Mucosa of rectum (tissue), 2 donors: ENCODE results near the gene BBS12.

Experiments
- H3K27ac ChIP-seq, 2 donors: one replicate each; pipeline ENCODE4 v1.7.0; 2013; ENCODE audit warnings: inconsistent platforms in 2 of 2, low read depth in 2 of 2, low read length in 2 of 2
- H3K27me3 ChIP-seq, 2 donors: one replicate each; pipeline ENCODE4 v1.7.0; 2013; ENCODE audit warnings: low read length in 2 of 2; ENCODE audit not compliant: control insufficient read depth in 2 of 2, insufficient read depth in 2 of 2
- H3K36me3 ChIP-seq, 2 donors: one replicate each; pipeline ENCODE4 v1.7.0; 2013; ENCODE audit warnings: low read length in 2 of 2; ENCODE audit not compliant: control insufficient read depth in 2 of 2, insufficient read depth in 2 of 2
- H3K4me1 ChIP-seq, 2 donors: one replicate each; pipeline ENCODE4 v1.7.0; 2013; ENCODE audit warnings: low read length in 2 of 2, mild to moderate bottlenecking in 1 of 2; ENCODE audit not compliant: control insufficient read depth in 2 of 2, insufficient read depth in 2 of 2
- H3K4me3 ChIP-seq, 2 donors: one replicate each; pipeline ENCODE4 v1.7.0; 2013; ENCODE audit warnings: low read length in 2 of 2
- H3K9ac ChIP-seq, 2 donors: one replicate each; pipeline ENCODE4 v1.7.0; 2013; ENCODE audit warnings: low read length in 2 of 2, low read depth in 1 of 2, mild to moderate bottlenecking in 1 of 2
- H3K9me3 ChIP-seq, 2 donors: one replicate each; pipeline ENCODE4 v1.7.0; 2013; ENCODE audit warnings: low read length in 2 of 2; ENCODE audit not compliant: control insufficient read depth in 2 of 2
- donor health status: healthy.
- donor health status: Normal muscosa, but diverticular disease.

BBS12 gene

GRCh38 chr4:122742933-122743829 is 10.7 kb downstream of the BBS12 start:
- Histone ChIP-seq H3K27me3 (no peaks in the 10 kb centered on the region), H3K9ac (no peak overlapping the region), H3K27ac (no peak overlapping the region), H3K36me3 (peaks cover 8 to 15% of the 10 kb centered on the region in 2 donors), H3K9me3 (no peaks in the 10 kb centered on the region), H3K4me3 (no peak overlapping the region), H3K4me1 (peaks cover 0 to 10% of the 10 kb centered on the region in 2 donors)

GRCh38 chr4:122744229-122744628 is 11.7 kb downstream of the BBS12 start:
- H3K9me3 ChIP-seq, result no peaks in the 10 kb centered on the region

GRCh38 chr4:122746485-122746965 is 14.0 kb downstream of the BBS12 start:
- H3K9ac ChIP-seq, result no peak overlapping the region
- H3K36me3 ChIP-seq, result peaks cover 8 to 15% of the 10 kb centered on the region in 2 donors
- H3K4me3 ChIP-seq, result no peak overlapping the region
- H3K4me1 ChIP-seq, result peaks cover 0 to 10% of the 10 kb centered on the region in 2 donors
- no peaks in the 10 kb centered on the region for H3K27me3 ChIP-seq
- H3K27ac ChIP-seq, result no peak overlapping the region
- H3K9me3 ChIP-seq, result no peaks in the 10 kb centered on the region

More at GRCh38 chr4:122744229-122744628, 11.7 kb downstream of the BBS12 start:
- peak overlapping the region in 1 of 2 donors; percentile 1 for H3K4me3 ChIP-seq
- no peaks in the 10 kb centered on the region for H3K27me3 ChIP-seq
- peaks cover 0 to 10% of the 10 kb centered on the region in 2 donors for H3K4me1 ChIP-seq
- H3K36me3 ChIP-seq, result peaks cover 8 to 15% of the 10 kb centered on the region in 2 donors
- no peak overlapping the region for H3K27ac ChIP-seq
- no peak overlapping the region for H3K9ac ChIP-seq

GRCh38 chr4:122747068-122747467 is 14.6 kb downstream of the BBS12 start:
- H3K9ac ChIP-seq, result no peak overlapping the region
- no peak overlapping the region for H3K4me3 ChIP-seq
- H3K4me1 ChIP-seq, result peaks cover 0 to 10% of the 10 kb centered on the region in 2 donors
- H3K27ac ChIP-seq, result no peak overlapping the region
- peaks cover 6 to 10% of the 10 kb centered on the region in 2 donors for H3K36me3 ChIP-seq
- no peaks in the 10 kb centered on the region for H3K27me3 ChIP-seq
- H3K9me3 ChIP-seq, result no peaks in the 10 kb centered on the region

DNA sequence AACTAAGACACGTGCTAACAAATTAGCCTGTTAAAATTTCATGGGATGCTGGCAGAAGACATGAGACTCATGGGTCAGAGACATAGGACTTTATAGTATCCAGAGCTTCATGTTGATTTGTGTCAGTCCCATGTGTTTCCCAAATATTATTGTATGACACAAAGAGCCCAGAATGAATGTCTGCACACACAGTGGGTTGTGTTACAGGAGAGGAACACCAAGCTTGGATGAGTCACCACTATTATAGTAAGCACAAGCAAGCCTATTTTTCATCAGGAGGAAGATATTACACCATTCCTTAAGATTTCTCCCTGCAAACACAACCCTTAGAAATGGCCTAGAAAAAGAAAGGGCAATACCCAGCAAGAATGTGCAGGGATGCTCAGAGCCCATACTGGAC is 15.4 kb downstream of the BBS12 start:
- Histone ChIP-seq H3K4me3 (no peak overlapping the region), H3K27ac (no peak overlapping the region), H3K4me1 (peaks cover 0 to 10% of the 10 kb centered on the region in 2 donors), H3K36me3 (peaks cover 0 to 3% of the 10 kb centered on the region in 2 donors), H3K27me3 (no peaks in the 10 kb centered on the region), H3K9ac (no peak overlapping the region), H3K9me3 (no peaks in the 10 kb centered on the region)

DNA sequence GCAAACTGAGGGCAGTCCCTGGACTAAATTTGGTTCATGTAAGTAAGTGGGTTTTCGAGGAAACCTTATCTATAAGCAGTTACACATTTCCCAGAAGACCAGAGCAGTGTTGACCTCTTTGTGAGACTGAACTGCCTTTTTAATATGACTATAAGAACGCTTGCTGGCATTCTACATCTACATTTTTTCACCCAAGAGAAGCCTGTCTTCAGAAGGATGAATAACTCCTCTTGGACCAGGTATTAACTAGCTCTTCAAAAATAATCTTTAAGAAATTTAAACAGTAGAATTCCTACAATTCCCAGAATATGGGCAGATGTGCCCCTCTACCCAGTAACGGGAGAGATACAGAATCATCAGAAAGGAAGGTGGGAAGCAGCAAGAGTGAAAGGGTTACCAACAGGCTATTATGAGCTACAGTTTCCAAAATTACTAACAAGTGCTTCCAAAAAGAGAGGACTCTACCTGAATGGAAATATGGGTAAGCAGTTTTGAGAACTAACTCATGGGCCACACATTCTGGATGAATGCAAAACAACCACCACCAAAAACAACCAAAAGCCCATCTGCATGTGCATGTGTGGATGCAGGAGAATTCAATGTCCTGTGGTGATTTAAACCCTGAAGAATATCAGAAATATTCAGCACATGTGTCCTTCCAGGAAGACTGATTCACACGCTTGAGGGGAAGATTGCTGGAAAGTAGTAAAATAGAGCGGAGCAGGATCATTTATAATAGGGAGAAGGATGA is 17.4 kb downstream of the BBS12 start:
- Histone ChIP-seq H3K4me3 (no peak overlapping the region), H3K9ac (no peak overlapping the region), H3K9me3 (no peaks in the 10 kb centered on the region), H3K27me3 (no peaks in the 10 kb centered on the region), H3K4me1 (no peaks in the 10 kb centered on the region), H3K36me3 (no peaks in the 10 kb centered on the region), H3K27ac (no peak overlapping the region)

DNA sequence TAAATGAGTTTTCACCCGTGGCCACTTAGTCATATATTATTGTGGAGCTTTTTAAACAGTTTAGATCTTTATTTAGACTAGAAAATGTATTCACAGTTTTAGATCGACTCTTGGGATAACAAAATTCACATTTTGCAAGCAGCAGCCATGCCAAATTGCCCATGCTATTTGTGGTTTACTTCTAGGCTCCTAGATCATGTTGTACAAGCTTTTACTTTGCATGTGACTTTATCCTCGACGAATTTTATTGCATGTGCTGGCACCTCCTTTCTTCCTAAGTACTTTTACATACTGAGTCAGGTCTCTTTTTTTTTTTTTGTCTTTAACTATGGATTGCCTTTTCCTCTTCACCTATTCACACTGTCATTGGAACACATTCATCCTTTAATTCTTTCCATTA is 23.2 kb downstream of the BBS12 start:
- Histone ChIP-seq H3K27ac (no peak overlapping the region), H3K9me3 (no peaks in the 10 kb centered on the region), H3K9ac (no peak overlapping the region), H3K36me3 (no peaks in the 10 kb centered on the region), H3K4me3 (no peak overlapping the region), H3K27me3 (no peaks in the 10 kb centered on the region), H3K4me1 (peaks cover 0 to 6% of the 10 kb centered on the region in 2 donors)

DNA sequence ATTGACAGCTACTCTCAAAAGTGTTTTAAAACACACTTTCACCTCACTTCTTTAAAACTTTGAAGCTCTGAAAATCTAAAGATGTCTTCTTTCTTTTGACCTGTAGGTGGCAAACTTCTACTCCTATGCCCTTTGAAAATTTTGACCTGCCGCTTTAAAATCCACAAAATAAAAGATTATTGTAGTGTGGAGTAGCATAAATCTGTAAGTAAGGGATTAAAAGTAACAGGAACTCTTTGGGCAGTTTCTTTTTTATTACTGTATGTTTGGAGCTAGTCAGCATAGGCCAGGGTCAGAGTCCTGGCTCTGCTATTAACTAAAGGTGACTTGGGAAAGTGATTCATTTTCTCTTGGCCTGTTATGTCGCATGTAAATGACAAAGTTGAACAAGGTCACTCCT is 25.5 kb downstream of the BBS12 start:
- H3K27ac ChIP-seq, result no peak overlapping the region
- no peak overlapping the region for H3K4me3 ChIP-seq
- peaks cover 0 to 6% of the 10 kb centered on the region in 2 donors for H3K4me1 ChIP-seq
- H3K27me3 ChIP-seq, result no peaks in the 10 kb centered on the region
- H3K36me3 ChIP-seq, result no peaks in the 10 kb centered on the region
- H3K9me3 ChIP-seq, result no peaks in the 10 kb centered on the region
- H3K9ac ChIP-seq, result no peak overlapping the region

DNA sequence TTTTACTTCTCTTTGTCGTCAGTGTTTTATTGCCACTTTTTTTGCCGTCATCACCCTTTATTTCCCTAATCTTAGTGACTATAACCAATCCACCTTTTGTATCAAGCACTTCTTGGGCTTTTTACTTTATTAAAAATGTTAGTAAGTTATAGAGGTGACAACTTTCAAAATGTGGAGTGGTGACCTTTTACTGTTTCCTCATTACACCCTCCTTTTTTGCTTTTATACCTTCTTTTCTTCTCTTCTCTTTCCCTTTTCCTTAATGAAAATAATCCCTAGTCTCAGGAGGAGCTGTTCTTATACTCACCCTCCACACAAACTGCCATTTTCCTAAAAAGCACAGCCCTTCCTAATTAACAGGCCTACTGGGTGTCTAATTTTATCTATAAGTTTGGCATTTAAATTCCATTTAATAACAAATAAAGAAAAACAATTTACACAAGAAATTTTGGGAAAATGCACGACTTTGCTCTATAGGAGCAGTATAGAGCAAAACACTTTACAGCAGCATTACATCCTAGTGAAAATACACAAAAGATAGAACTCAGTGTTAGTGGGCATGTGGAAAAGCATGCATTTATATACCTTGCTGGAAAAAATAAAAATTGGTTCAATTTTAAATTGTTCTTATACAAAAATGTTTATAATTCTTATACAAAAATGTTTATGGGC is 27.3 kb downstream of the BBS12 start:
- no peaks in the 10 kb centered on the region for H3K36me3 ChIP-seq
- H3K27ac ChIP-seq, result no peak overlapping the region
- H3K27me3 ChIP-seq, result no peaks in the 10 kb centered on the region
- no peaks in the 10 kb centered on the region for H3K9me3 ChIP-seq
- no peak overlapping the region for H3K9ac ChIP-seq
- H3K4me1 ChIP-seq, result peaks cover 0 to 6% of the 10 kb centered on the region in 2 donors
- H3K4me3 ChIP-seq, result no peak overlapping the region
